HCT116 (cell line): Measurements from ENCODE around the gene CDC14B.

Source experiments
- EGR1 ChIP-seq: IDR thresholded peaks from 2 replicates; pipeline ENCODE4 v1.6.1; 2012; ENCODE audit warnings: low read depth
- ELF1 ChIP-seq: IDR thresholded peaks from 2 replicates; pipeline ENCODE4 v1.6.1; 2012; ENCODE audit warnings: low read depth, borderline replicate concordance
- EZH2phosphoT487 ChIP-seq: fragments of 200-600 bp; IDR thresholded peaks from 2 replicates; pipeline ENCODE4 v1.6.1; 2018; ENCODE audit warnings: antibody characterized with exemption, borderline replicate concordance
- FOSL1 ChIP-seq: IDR thresholded peaks from 2 replicates; pipeline ENCODE4 v1.6.1; 2012; ENCODE audit warnings: low read depth
- JUND ChIP-seq: IDR thresholded peaks from 2 replicates; pipeline ENCODE4 v1.6.1; 2012
- POLR2A ChIP-seq: IDR thresholded peaks from 2 replicates; pipeline ENCODE4 v1.7.0; 2011; ENCODE audit warnings: borderline replicate concordance; ENCODE audit not compliant: insufficient read depth, insufficient read length; ENCODE audit errors: extremely low read depth
- POLR2AphosphoS5 ChIP-seq: IDR thresholded peaks from 2 replicates; pipeline ENCODE4 v1.6.1; 2011; ENCODE audit warnings: mild to moderate bottlenecking, low read depth, low read length, moderate library complexity
- SIN3A ChIP-seq: IDR thresholded peaks from 2 replicates; pipeline ENCODE4 v1.6.1; 2012; ENCODE audit warnings: low read depth
- TCF7L2 ChIP-seq: IDR thresholded peaks from 2 replicates; pipeline ENCODE4 v1.7.0; 2011; ENCODE audit warnings: borderline replicate concordance, inconsistent platforms; ENCODE audit not compliant: insufficient read depth, insufficient read length; ENCODE audit errors: extremely low read depth
- ZNF274 ChIP-seq: fragments of 200-500 bp; sonication (Bioruptor generic); IDR thresholded peaks from 2 replicates; pipeline ENCODE4 v1.6.1; 2014; ENCODE audit warnings: mild to moderate bottlenecking, low read depth, low read length, inconsistent platforms
- TF ChIP-seq, protein P1 (sequence below), 3 experiments: fragments of 200-600 bp in 1 of 3; sonication (generic) in 1 of 3; IDR thresholded peaks in 2 of 3; conservative IDR thresholded peaks in 1 of 3; 2 replicates each; pipeline ENCODE4 v1.5.1; 2012 to 2017; ENCODE audit warnings: low read depth in 2 of 3, low read length in 2 of 3, antibody characterized with exemption in 1 of 3, borderline replicate concordance in 1 of 3, control low read depth in 1 of 3, mild to moderate bottlenecking in 1 of 3, mixed read lengths in 1 of 3, mixed run types in 1 of 3, moderate library complexity in 1 of 3; ENCODE audit not compliant: insufficient read depth in 1 of 3
- TF ChIP-seq, protein P2 (sequence below): IDR thresholded peaks from 2 replicates; pipeline ENCODE4 v1.6.1; 2012
- TF ChIP-seq, protein P3 (sequence below): IDR thresholded peaks from 2 replicates; pipeline ENCODE4 v1.6.1; 2012; ENCODE audit warnings: low read depth

- TF ChIP-seq, protein P1, sequence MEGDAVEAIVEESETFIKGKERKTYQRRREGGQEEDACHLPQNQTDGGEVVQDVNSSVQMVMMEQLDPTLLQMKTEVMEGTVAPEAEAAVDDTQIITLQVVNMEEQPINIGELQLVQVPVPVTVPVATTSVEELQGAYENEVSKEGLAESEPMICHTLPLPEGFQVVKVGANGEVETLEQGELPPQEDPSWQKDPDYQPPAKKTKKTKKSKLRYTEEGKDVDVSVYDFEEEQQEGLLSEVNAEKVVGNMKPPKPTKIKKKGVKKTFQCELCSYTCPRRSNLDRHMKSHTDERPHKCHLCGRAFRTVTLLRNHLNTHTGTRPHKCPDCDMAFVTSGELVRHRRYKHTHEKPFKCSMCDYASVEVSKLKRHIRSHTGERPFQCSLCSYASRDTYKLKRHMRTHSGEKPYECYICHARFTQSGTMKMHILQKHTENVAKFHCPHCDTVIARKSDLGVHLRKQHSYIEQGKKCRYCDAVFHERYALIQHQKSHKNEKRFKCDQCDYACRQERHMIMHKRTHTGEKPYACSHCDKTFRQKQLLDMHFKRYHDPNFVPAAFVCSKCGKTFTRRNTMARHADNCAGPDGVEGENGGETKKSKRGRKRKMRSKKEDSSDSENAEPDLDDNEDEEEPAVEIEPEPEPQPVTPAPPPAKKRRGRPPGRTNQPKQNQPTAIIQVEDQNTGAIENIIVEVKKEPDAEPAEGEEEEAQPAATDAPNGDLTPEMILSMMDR (IDR thresholded peaks at IDR 0.05 in 2 of 3, conservative IDR thresholded peaks at IDR 0.05 in 1 of 3; ENCODE audit: borderline replicate concordance in 1 of 3, insufficient read depth in 1 of 3, low read depth in 2 of 3, low read length in 2 of 3) = no peak
- TF ChIP-seq POLR2AphosphoS5 (no peak), POLR2A (no peak), SIN3A (no peak), EZH2phosphoT487 (no peak), TCF7L2 (no peak), ELF1 (no peak), JUND (no peak), FOSL1 (no peak), EGR1 (no peak), ZNF274 (no peak)
- TF ChIP-seq, protein P2, sequence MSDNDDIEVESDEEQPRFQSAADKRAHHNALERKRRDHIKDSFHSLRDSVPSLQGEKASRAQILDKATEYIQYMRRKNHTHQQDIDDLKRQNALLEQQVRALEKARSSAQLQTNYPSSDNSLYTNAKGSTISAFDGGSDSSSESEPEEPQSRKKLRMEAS = no peak
- TF ChIP-seq, protein P3, sequence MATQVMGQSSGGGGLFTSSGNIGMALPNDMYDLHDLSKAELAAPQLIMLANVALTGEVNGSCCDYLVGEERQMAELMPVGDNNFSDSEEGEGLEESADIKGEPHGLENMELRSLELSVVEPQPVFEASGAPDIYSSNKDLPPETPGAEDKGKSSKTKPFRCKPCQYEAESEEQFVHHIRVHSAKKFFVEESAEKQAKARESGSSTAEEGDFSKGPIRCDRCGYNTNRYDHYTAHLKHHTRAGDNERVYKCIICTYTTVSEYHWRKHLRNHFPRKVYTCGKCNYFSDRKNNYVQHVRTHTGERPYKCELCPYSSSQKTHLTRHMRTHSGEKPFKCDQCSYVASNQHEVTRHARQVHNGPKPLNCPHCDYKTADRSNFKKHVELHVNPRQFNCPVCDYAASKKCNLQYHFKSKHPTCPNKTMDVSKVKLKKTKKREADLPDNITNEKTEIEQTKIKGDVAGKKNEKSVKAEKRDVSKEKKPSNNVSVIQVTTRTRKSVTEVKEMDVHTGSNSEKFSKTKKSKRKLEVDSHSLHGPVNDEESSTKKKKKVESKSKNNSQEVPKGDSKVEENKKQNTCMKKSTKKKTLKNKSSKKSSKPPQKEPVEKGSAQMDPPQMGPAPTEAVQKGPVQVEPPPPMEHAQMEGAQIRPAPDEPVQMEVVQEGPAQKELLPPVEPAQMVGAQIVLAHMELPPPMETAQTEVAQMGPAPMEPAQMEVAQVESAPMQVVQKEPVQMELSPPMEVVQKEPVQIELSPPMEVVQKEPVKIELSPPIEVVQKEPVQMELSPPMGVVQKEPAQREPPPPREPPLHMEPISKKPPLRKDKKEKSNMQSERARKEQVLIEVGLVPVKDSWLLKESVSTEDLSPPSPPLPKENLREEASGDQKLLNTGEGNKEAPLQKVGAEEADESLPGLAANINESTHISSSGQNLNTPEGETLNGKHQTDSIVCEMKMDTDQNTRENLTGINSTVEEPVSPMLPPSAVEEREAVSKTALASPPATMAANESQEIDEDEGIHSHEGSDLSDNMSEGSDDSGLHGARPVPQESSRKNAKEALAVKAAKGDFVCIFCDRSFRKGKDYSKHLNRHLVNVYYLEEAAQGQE = no peak
Observed at GRCh38 chr9:96585426-96585825, 34.2 kb downstream of the CDC14B start.
